Neuronal stem cell (in vitro differentiated cells): ENCODE data around the gene ZBTB25.

Source experiments
- DNase-seq: peaks from one replicate; pipeline ENCODE4 v3.0.0-alpha.2; 2013; ENCODE audit warnings: low spot score
- H2AFZ ChIP-seq: one replicate; pipeline ENCODE4 v1.6.1; 2013; ENCODE audit warnings: mild to moderate bottlenecking, low read length, inconsistent platforms
- H2AK5ac ChIP-seq: 2 replicates; pipeline ENCODE4 v1.6.1; 2013; ENCODE audit warnings: low read depth, mild to moderate bottlenecking, inconsistent platforms, low read length, moderate library complexity, mixed read lengths
- H2BK120ac ChIP-seq: 2 replicates; pipeline ENCODE4 v1.6.1; 2013; ENCODE audit warnings: low read depth, mild to moderate bottlenecking, inconsistent platforms, low read length, moderate library complexity, mixed read lengths
- H2BK12ac ChIP-seq: one replicate; pipeline ENCODE4 v1.6.1; 2013; ENCODE audit warnings: low read length, inconsistent platforms
- H2BK15ac ChIP-seq: 2 replicates; pipeline ENCODE4 v1.6.1; 2013; ENCODE audit warnings: mild to moderate bottlenecking, low read length, inconsistent platforms, mixed read lengths
- H2BK5ac ChIP-seq: one replicate; pipeline ENCODE4 v1.6.1; 2013; ENCODE audit warnings: inconsistent platforms, mild to moderate bottlenecking, low read length, moderate library complexity
- H3K14ac ChIP-seq: one replicate; pipeline ENCODE4 v1.6.1; 2013; ENCODE audit warnings: low read length, inconsistent platforms
- H3K18ac ChIP-seq: 2 replicates; pipeline ENCODE4 v1.6.1; 2013; ENCODE audit warnings: low read length, inconsistent platforms
- H3K23ac ChIP-seq: 2 replicates; pipeline ENCODE4 v1.6.1; 2013; ENCODE audit warnings: low read depth, mild to moderate bottlenecking, mixed read lengths, low read length, inconsistent platforms; ENCODE audit not compliant: poor library complexity
- H3K27ac ChIP-seq: replicated peaks from 3 replicates; pipeline ENCODE4 v1.5.1; 2013; ENCODE audit warnings: low read length, inconsistent platforms
- H3K27me3 ChIP-seq, 3 experiments: 2 replicates each; pipeline ENCODE4 v1.6.1; 2013; ENCODE audit warnings: low read length in 3 of 3, mild to moderate bottlenecking in 2 of 3, inconsistent platforms in 1 of 3, low read depth in 1 of 3, mixed read lengths in 1 of 3, moderate library complexity in 1 of 3; ENCODE audit not compliant: control insufficient read depth in 3 of 3, insufficient read depth in 3 of 3
- H3K36me3 ChIP-seq, 2 donors: replicated peaks in 1 of 2; 2 replicates each; pipeline ENCODE4 v1.6.1; 2013; ENCODE audit warnings: low read length in 2 of 2; ENCODE audit not compliant: control insufficient read depth in 2 of 2, insufficient read depth in 2 of 2
- H3K4ac ChIP-seq: 2 replicates; pipeline ENCODE4 v1.6.1; 2013; ENCODE audit warnings: inconsistent platforms, mild to moderate bottlenecking, low read length, moderate library complexity
- H3K4me1 ChIP-seq, 2 donors: 1 replicate in 1 of 2; 2 replicates in 1 of 2; pipeline ENCODE4 v1.6.1; 2013; ENCODE audit warnings: low read length in 2 of 2, low read depth in 1 of 2; ENCODE audit not compliant: control insufficient read depth in 2 of 2, insufficient read depth in 1 of 2
- H3K4me2 ChIP-seq: one replicate; pipeline ENCODE4 v1.6.1; 2013; ENCODE audit warnings: mild to moderate bottlenecking, low read length, inconsistent platforms; ENCODE audit not compliant: insufficient read depth, poor library complexity, severe bottlenecking
- H3K4me3 ChIP-seq, 2 donors: 2 replicates each; pipeline ENCODE4 v1.5.1; 2013; ENCODE audit warnings: low read length in 2 of 2, mild to moderate bottlenecking in 2 of 2, inconsistent platforms in 1 of 2, moderate library complexity in 1 of 2
- H3K79me1 ChIP-seq: one replicate; pipeline ENCODE4 v1.6.1; 2013; ENCODE audit warnings: low read depth, mild to moderate bottlenecking, inconsistent platforms, low read length, moderate library complexity
- H3K9ac ChIP-seq: one replicate; pipeline ENCODE4 v1.6.1; 2013; ENCODE audit warnings: mild to moderate bottlenecking, low read depth, low read length, inconsistent platforms; ENCODE audit not compliant: poor library complexity
- H3K9me3 ChIP-seq, 2 donors: replicated peaks in 1 of 2; 2 replicates each; pipeline versions ENCODE3 to v1.6.1; 2013; ENCODE audit warnings: low read length in 2 of 2, mild to moderate bottlenecking in 2 of 2, inconsistent platforms in 1 of 2, low read depth in 1 of 2, mixed read lengths in 1 of 2, moderate library complexity in 1 of 2; ENCODE audit not compliant: control insufficient read depth in 2 of 2, insufficient read depth in 1 of 2
- H4K8ac ChIP-seq: one replicate; pipeline ENCODE4 v1.6.1; 2013; ENCODE audit warnings: low read depth, mild to moderate bottlenecking, inconsistent platforms, low read length, moderate library complexity
- H4K91ac ChIP-seq: one replicate; pipeline ENCODE4 v1.6.1; 2013; ENCODE audit warnings: low read length, low read depth, mild to moderate bottlenecking, inconsistent platforms; ENCODE audit not compliant: poor library complexity
- WGBS, 2 donors: extraction: QIAGEN DNeasy Blood & Tissue Kit; methylation state at CpG; one replicate each; pipeline ENCODE4 v1.1.7; 2013; ENCODE audit warnings: missing lambda C conversion rate in 2 of 2, mixed read lengths in 1 of 2; ENCODE audit not compliant: insufficient read length in 2 of 2, insufficient replicate concordance in 1 of 2; ENCODE audit errors: extremely low coverage in 2 of 2; 5-methylcytosine and 5-hydroxymethylcytosine counted together

The ZBTB25 gene

DNA sequence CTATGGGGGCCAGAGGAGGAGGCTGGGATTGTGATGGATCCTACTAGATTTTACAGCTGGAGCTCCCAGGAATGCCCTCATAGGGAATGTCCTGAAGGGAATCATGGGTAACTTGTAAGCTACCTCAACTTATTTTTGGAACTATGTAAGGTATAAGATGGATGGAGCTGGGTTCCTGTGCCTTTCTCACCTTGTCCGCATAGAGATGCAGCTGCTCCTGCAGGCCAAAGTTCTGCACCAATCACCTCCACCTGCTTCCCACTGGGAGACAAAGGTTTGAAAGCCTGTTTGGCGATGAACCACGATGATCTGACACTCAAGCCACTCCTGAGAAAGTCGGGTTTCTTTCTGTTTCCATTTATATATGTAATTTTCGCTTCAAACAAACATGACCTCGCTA lies 39.0 kb downstream of the ZBTB25 start:
- H3K4ac ChIP-seq = no peak overlapping the region
- H3K36me3 ChIP-seq = peaks cover 0 to 30% of the 10 kb centered on the region in 2 donors
- peak overlapping the region; percentile 60 for H3K4me2 ChIP-seq
- peaks cover 2 to 3% of the 10 kb centered on the region in 2 donors for H3K4me1 ChIP-seq
- H3K4me3 ChIP-seq = peak overlapping the region in 1 of 2 donors; percentile 63
- WGBS, 2 donors = no CpG with 5 or more reads among the region's 6 CpGs
- H3K14ac ChIP-seq = no peak overlapping the region
- no peaks in the 10 kb centered on the region for H3K79me1 ChIP-seq
- peak overlapping the region; percentile 96 for H2AFZ ChIP-seq
- no peak overlapping the region for H2BK120ac ChIP-seq
- no peak overlapping the region for H3K18ac ChIP-seq
- no peak overlapping the region for H4K91ac ChIP-seq
- no peak overlapping the region for H3K9ac ChIP-seq
- no peak overlapping the region for H2AK5ac ChIP-seq
- H3K27me3 ChIP-seq = no peaks in the 10 kb centered on the region
- no peak for DNase-seq
- H3K23ac ChIP-seq = no peak overlapping the region
- no peaks in the 10 kb centered on the region for H3K9me3 ChIP-seq
- H2BK12ac ChIP-seq = no peak overlapping the region
- no peak overlapping the region for H4K8ac ChIP-seq
- no peak overlapping the region for H3K27ac ChIP-seq
- no peak overlapping the region for H2BK5ac ChIP-seq
- no peak overlapping the region for H2BK15ac ChIP-seq

DNA sequence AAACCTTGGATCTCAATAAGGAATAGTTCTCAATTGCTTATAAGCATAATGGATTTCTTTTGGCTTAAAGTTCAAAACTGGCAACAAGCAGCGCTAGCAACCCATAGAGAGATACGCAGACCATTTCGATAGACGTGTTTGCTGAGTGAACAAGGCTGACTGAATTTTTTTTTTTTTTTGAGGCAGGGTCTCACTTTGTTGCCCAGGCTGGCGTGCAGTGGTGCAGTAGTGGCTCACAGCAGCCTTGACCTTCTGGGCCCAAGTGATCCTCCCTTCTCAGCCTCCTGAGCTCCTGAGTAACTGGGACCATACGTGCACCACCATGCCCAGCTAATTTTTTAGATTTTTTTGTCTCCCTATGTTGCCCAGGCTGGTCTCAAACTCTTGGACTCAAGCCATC lies 39.8 kb downstream of the ZBTB25 start:
- H4K8ac ChIP-seq = no peak overlapping the region
- no peak overlapping the region for H2BK15ac ChIP-seq
- no peak overlapping the region for H3K9ac ChIP-seq
- no peak overlapping the region for H4K91ac ChIP-seq
- no peaks in the 10 kb centered on the region for H3K79me1 ChIP-seq
- no peak overlapping the region for H3K27ac ChIP-seq
- no peak overlapping the region for H2BK12ac ChIP-seq
- no peak overlapping the region for H3K18ac ChIP-seq
- H3K4me1 ChIP-seq = peaks cover 2 to 3% of the 10 kb centered on the region in 2 donors
- H3K27me3 ChIP-seq = no peaks in the 10 kb centered on the region
- H2AK5ac ChIP-seq = no peak overlapping the region
- no peak overlapping the region for H3K4me2 ChIP-seq
- no peak overlapping the region for H3K4ac ChIP-seq
- no peak overlapping the region for H3K4me3 ChIP-seq
- H2BK5ac ChIP-seq = no peak overlapping the region
- no peak overlapping the region for H3K14ac ChIP-seq
- no peaks in the 10 kb centered on the region for H3K9me3 ChIP-seq
- no peak overlapping the region for H2AFZ ChIP-seq
- no CpG with 5 or more reads among the region's 6 CpGs for WGBS, 2 donors
- H3K23ac ChIP-seq = no peak overlapping the region
- H3K36me3 ChIP-seq = peaks cover 0 to 38% of the 10 kb centered on the region in 2 donors
- no peak for DNase-seq
- no peak overlapping the region for H2BK120ac ChIP-seq

DNA sequence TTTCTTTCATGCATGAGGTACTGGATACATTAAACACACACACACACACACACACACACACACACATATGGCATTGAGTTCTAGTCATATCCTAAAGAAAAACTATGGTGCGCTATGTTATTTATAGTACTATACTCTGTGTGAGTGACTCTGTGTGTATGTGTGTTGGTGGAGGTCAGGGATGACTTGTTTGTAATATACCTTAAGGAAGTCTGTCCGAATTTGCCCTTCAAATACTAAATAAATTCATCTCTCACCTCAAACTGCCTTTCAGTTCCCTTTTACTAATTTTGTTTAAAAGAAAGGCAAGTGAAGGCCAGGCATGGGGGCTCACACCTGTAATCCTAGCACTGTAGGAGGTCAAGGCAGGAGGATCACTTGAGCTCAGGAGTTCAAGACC lies 40.4 kb downstream of the ZBTB25 start:
- Histone ChIP-seq H4K8ac (no peak overlapping the region), H2BK120ac (no peak overlapping the region), H2BK5ac (no peak overlapping the region), H2AFZ (no peak overlapping the region), H3K4me3 (no peak overlapping the region), H2BK12ac (no peak overlapping the region), H3K23ac (no peak overlapping the region), H3K18ac (no peak overlapping the region), H3K4me2 (no peak overlapping the region), H3K4ac (no peak overlapping the region), H2BK15ac (no peak overlapping the region), H3K4me1 (peaks cover 2 to 3% of the 10 kb centered on the region in 2 donors), H3K9me3 (no peaks in the 10 kb centered on the region), H3K27ac (no peak overlapping the region), H4K91ac (no peak overlapping the region), H3K79me1 (no peaks in the 10 kb centered on the region), H3K14ac (no peak overlapping the region), H2AK5ac (no peak overlapping the region), H3K36me3 (peaks cover 2 to 44% of the 10 kb centered on the region in 2 donors), H3K27me3 (no peaks in the 10 kb centered on the region), H3K9ac (no peak overlapping the region)
- WGBS, 2 donors = no CpG with 5 or more reads among the region's 2 CpGs
- no peak for DNase-seq

DNA sequence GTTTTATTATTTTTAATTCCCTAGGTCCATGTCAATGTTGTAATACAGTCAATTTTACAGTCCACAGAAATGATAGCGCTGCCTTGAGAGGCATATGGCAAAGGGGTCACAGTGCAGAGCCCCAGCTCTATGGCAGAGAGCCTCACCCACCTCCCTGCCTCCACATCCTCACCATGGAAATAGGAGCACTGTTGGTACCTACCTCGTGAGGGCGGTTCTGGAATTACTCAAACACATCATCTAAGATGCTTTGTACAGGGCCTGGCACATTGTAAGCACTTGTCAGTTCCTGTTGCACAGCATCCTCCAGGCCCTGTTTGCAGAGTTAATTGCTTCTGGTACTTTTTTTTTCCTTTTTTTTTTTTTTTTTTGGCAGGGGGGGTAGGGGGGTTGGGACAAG lies 42.4 kb downstream of the ZBTB25 start:
- Histone ChIP-seq H3K4ac (no peak overlapping the region), H3K18ac (no peak overlapping the region), H3K79me1 (no peaks in the 10 kb centered on the region), H3K9ac (no peak overlapping the region), H2AFZ (no peak overlapping the region), H4K8ac (no peak overlapping the region), H3K23ac (no peak overlapping the region), H2BK12ac (no peak overlapping the region), H3K4me2 (no peak overlapping the region), H3K36me3 (peaks cover 2 to 61% of the 10 kb centered on the region in 2 donors), H3K27me3 (no peaks in the 10 kb centered on the region), H3K9me3 (no peaks in the 10 kb centered on the region), H4K91ac (no peak overlapping the region), H3K4me3 (no peak overlapping the region), H2BK120ac (no peak overlapping the region), H3K4me1 (peaks cover 2 to 3% of the 10 kb centered on the region in 2 donors), H2AK5ac (no peak overlapping the region), H2BK15ac (no peak overlapping the region), H3K14ac (no peak overlapping the region), H3K27ac (no peak overlapping the region), H2BK5ac (no peak overlapping the region)
- WGBS, 2 donors = no CpG with 5 or more reads among the region's 3 CpGs
- DNase-seq = no peak
